Karpas-422 (cell line): ENCODE measurements around the gene PIKFYVE. TPM values are rescaled to one million over a fixed set of nuclear protein-coding genes. Genes with fewer than 3 reads are reported as not detected.
"Not testable (repeated sequence)": the region's sequence is repeated elsewhere in the genome, so short reads cannot be mapped to it uniquely, and the experiment has no call there.

ENCODE experiments used
- DNase-seq: peaks from one replicate; pipeline ENCODE4 v3.0.0-alpha.2; 2015
- H2AFZ ChIP-seq: fragments of 200-600 bp; sonication (generic); 2 replicates; pipeline ENCODE4 v1.6.1; 2014; ENCODE audit warnings: antibody characterized with exemption, low read length, mixed read lengths
- H3K27ac ChIP-seq: fragments of 200-600 bp; sonication (generic); 2 replicates; pipeline ENCODE4 v1.5.1; 2014; ENCODE audit warnings: mild to moderate bottlenecking, low read length, moderate library complexity
- H3K27me3 ChIP-seq: fragments of 200-600 bp; sonication (generic); 2 replicates; pipeline ENCODE4 v1.6.1; 2014; ENCODE audit warnings: low read length, mixed read lengths
- H3K36me3 ChIP-seq: fragments of 200-600 bp; sonication (generic); 2 replicates; pipeline ENCODE4 v1.6.1; 2014; ENCODE audit warnings: low read length, mixed read lengths; ENCODE audit not compliant: insufficient read depth
- H3K4me1 ChIP-seq: fragments of 200-600 bp; sonication (generic); 2 replicates; pipeline ENCODE4 v1.6.1; 2014; ENCODE audit warnings: mild to moderate bottlenecking, low read length, mixed read lengths
- H3K4me2 ChIP-seq: fragments of 200-600 bp; sonication (generic); 2 replicates; pipeline ENCODE4 v1.6.1; 2014; ENCODE audit warnings: low read length, low read depth, mild to moderate bottlenecking; ENCODE audit not compliant: poor library complexity, severe bottlenecking
- H3K4me3 ChIP-seq: fragments of 200-600 bp; sonication (generic); 2 replicates; pipeline ENCODE4 v1.5.1; 2014; ENCODE audit warnings: mild to moderate bottlenecking, antibody characterized with exemption, low read length, mixed read lengths
- H3K79me2 ChIP-seq: fragments of 200-600 bp; sonication (generic); 2 replicates; pipeline ENCODE4 v1.6.1; 2014; ENCODE audit warnings: mild to moderate bottlenecking, low read length, mixed read lengths
- H3K9ac ChIP-seq: fragments of 200-600 bp; sonication (generic); 2 replicates; pipeline ENCODE4 v1.6.0; 2014; ENCODE audit warnings: low read length
- H3K9me2 ChIP-seq: fragments of 200-600 bp; sonication (generic), shearing (Covaris generic); replicated peaks from 2 replicates; pipeline ENCODE4 v1.6.0; 2014; ENCODE audit warnings: mild to moderate bottlenecking, low read length, moderate library complexity; ENCODE audit not compliant: insufficient read depth
- H3K9me3 ChIP-seq: fragments of 300-700, 200-600 bp; sonication (generic); 2 replicates; pipeline ENCODE4 v1.6.1; 2014; ENCODE audit warnings: low read length, mixed read lengths
- H4K20me1 ChIP-seq: fragments of 200-600 bp; sonication (generic); 2 replicates; pipeline ENCODE4 v1.6.1; 2014; ENCODE audit warnings: mild to moderate bottlenecking, antibody characterized with exemption, low read length, low read depth; ENCODE audit not compliant: insufficient read depth
- total RNA-seq: library from RNA; depleted of rRNA; stranded (reverse); fragments of >200 nt; shearing (Covaris generic); gene quantifications from 2 replicates; pipeline ENCODE4 v1.2.3, GENCODE V29; 2014; ENCODE audit warnings: low replicate concordance

The PIKFYVE gene
- total RNA-seq, 1 experiment from 2014 or later: 58.0 TPM

GRCh38 chr2:208352644-208353567 is 86.9 kb downstream of the PIKFYVE start:
- H3K9ac ChIP-seq: no peak overlapping the region
- H2AFZ ChIP-seq: no peak overlapping the region
- no peak overlapping the region for H3K4me3 ChIP-seq
- peaks cover 58% of the 10 kb centered on the region for H3K36me3 ChIP-seq
- H3K27ac ChIP-seq: no peak overlapping the region
- H3K9me3 ChIP-seq: no peaks in the 10 kb centered on the region
- no peak overlapping the region for H3K4me2 ChIP-seq
- no peak for DNase-seq
- H3K79me2 ChIP-seq: no peaks in the 10 kb centered on the region
- H3K4me1 ChIP-seq: no peaks in the 10 kb centered on the region
- no peaks in the 10 kb centered on the region for H4K20me1 ChIP-seq
- H3K27me3 ChIP-seq: no peaks in the 10 kb centered on the region
- no peaks in the 10 kb centered on the region for H3K9me2 ChIP-seq

DNA sequence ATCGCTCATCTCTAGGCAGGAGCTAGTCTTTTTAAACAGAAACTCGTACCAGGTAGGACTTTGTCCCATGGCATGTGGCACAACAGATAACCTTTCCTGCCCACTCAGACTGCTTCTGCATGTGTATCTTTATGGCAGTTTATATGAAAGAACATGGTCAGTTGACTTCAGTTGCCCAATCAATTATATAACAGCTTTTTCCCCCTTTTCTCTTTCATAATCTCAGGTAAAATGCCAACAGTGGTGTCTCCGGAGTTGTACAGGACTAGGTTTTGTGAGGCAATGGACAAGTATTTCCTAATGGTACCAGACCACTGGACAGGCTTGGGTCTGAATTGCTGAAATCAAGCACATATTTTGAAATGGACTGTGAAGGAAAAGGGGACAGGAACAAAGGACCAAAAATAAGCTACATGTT is 88.9 kb downstream of the PIKFYVE start:
- no peak overlapping the region for H3K9ac ChIP-seq
- peaks cover 52% of the 10 kb centered on the region for H3K36me3 ChIP-seq
- no peaks in the 10 kb centered on the region for H3K79me2 ChIP-seq
- no peak overlapping the region for H3K4me3 ChIP-seq
- H4K20me1 ChIP-seq: no peaks in the 10 kb centered on the region
- no peaks in the 10 kb centered on the region for H3K4me1 ChIP-seq
- H3K27ac ChIP-seq: no peak overlapping the region
- no peak for DNase-seq
- H3K9me2 ChIP-seq: no peaks in the 10 kb centered on the region
- H3K27me3 ChIP-seq: no peaks in the 10 kb centered on the region
- H2AFZ ChIP-seq: no peak overlapping the region
- H3K9me3 ChIP-seq: no peaks in the 10 kb centered on the region
- H3K4me2 ChIP-seq: no peak overlapping the region

- H3K4me1 ChIP-seq, H3K27me3 ChIP-seq, H3K4me3 ChIP-seq, H3K9ac ChIP-seq, H3K27ac ChIP-seq, H2AFZ ChIP-seq, H3K9me3 ChIP-seq, H4K20me1 ChIP-seq, H3K4me2 ChIP-seq, H3K79me2 ChIP-seq, H3K9me2 ChIP-seq, DNase-seq: not testable (repeated sequence)
- peaks cover 40% of the 10 kb centered on the region; the same call in 1 of the 2 replicates for H3K36me3 ChIP-seq
Measured at GRCh38 chr2:208356420-208356819, 90.4 kb downstream of the PIKFYVE start.

GRCh38 chr2:208356846-208357574 is 91.0 kb downstream of the PIKFYVE start:
- Histone ChIP-seq H3K36me3 (peaks cover 35% of the 10 kb centered on the region; the same call in 1 of the 2 replicates), H4K20me1 (no peaks in the 10 kb centered on the region), H3K9me3 (no peaks in the 10 kb centered on the region), H2AFZ (no peak overlapping the region), H3K27me3 (no peaks in the 10 kb centered on the region), H3K9me2 (no peaks in the 10 kb centered on the region), H3K9ac (no peak overlapping the region), H3K4me3 (no peak overlapping the region), H3K79me2 (no peaks in the 10 kb centered on the region), H3K27ac (no peak overlapping the region), H3K4me1 (no peaks in the 10 kb centered on the region), H3K4me2 (no peak overlapping the region)
- DNase-seq: no peak

DNA sequence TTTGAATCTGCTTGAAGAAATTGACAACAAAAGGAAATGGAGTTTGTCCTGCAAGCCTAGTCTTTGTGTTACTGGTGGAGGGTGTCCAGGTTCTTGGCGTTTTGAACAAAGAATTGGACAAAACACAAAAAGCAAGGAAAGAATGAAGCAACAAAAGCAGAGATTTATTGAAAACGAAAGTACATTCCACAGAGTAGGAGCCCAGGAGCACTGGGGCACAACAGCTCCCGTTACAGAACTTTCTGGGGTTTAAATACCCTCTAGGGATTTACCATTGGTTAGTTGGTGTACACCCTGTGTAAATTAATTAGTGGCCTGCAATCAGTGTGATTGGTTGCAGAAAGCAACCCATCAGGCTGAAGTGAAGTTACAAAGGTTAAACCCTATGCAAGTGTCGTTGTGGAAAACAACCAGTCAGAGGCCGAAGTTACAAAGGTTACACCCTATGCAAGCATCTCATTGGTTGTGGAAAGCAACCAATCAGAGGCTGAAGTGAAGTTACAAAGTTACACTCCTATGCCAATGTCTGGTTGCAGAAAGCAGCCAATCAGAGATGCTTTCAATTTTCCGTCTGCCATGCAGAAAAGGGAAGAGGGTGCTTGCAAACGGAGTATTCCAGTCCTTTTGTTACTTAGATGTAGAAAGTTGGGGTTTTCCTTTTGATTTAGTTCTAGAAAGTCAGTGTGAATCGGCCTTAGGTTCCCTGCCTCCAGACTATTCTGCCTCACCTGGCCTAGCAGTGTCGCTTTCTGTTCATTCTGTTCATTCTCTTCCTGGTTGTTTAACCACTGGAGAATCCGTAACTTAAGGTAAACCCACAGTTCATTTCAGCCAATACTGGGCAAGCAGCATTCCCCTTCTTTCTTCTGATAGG is 92.9 kb downstream of the PIKFYVE start:
- DNase-seq: no peak

DNA sequence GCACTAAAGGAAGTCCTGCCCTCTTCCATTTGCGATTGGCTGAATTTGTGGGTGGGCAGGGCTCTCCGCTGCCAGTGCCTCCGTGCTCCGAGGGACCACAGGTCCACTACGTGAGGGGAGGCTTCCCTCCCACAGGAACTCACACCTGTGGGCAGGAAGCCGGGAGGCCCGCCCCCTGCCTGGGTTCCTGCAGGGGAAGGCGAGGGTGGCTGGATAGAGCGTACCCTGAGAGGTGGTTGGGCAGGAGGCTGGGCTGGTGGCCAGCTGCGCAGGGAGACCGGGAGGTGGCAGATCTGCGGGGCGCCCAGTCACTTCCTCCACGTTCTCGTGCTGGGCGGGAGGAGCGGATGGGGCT is 93.6 kb downstream of the PIKFYVE start:
- peaks cover 12% of the 10 kb centered on the region; the same call in 1 of the 2 replicates for H3K36me3 ChIP-seq
- no peak overlapping the region for H3K27ac ChIP-seq
- H4K20me1 ChIP-seq: no peaks in the 10 kb centered on the region
- no peaks in the 10 kb centered on the region for H3K9me3 ChIP-seq
- H3K27me3 ChIP-seq: no peaks in the 10 kb centered on the region
- no peaks in the 10 kb centered on the region for H3K9me2 ChIP-seq
- no peak overlapping the region for H2AFZ ChIP-seq
- H3K79me2 ChIP-seq: no peaks in the 10 kb centered on the region
- DNase-seq: no peak
- H3K9ac ChIP-seq: no peak overlapping the region
- no peak overlapping the region for H3K4me2 ChIP-seq
- no peaks in the 10 kb centered on the region for H3K4me1 ChIP-seq
- H3K4me3 ChIP-seq: no peak overlapping the region

More for the DNA sequence above, 92.9 kb downstream of the PIKFYVE start:
- no peaks in the 10 kb centered on the region for H3K27me3 ChIP-seq
- H3K36me3 ChIP-seq: peaks cover 17% of the 10 kb centered on the region; the same call in 1 of the 2 replicates
- H3K9me3 ChIP-seq: no peaks in the 10 kb centered on the region
- H3K4me1 ChIP-seq: no peaks in the 10 kb centered on the region
- no peaks in the 10 kb centered on the region for H3K9me2 ChIP-seq
- H3K79me2 ChIP-seq: no peaks in the 10 kb centered on the region
- H3K4me3 ChIP-seq: no peak overlapping the region
- H4K20me1 ChIP-seq: no peaks in the 10 kb centered on the region
- no peak overlapping the region for H3K27ac ChIP-seq
- H3K4me2 ChIP-seq: no peak overlapping the region
- no peak overlapping the region for H2AFZ ChIP-seq
- H3K9ac ChIP-seq: no peak overlapping the region

DNA sequence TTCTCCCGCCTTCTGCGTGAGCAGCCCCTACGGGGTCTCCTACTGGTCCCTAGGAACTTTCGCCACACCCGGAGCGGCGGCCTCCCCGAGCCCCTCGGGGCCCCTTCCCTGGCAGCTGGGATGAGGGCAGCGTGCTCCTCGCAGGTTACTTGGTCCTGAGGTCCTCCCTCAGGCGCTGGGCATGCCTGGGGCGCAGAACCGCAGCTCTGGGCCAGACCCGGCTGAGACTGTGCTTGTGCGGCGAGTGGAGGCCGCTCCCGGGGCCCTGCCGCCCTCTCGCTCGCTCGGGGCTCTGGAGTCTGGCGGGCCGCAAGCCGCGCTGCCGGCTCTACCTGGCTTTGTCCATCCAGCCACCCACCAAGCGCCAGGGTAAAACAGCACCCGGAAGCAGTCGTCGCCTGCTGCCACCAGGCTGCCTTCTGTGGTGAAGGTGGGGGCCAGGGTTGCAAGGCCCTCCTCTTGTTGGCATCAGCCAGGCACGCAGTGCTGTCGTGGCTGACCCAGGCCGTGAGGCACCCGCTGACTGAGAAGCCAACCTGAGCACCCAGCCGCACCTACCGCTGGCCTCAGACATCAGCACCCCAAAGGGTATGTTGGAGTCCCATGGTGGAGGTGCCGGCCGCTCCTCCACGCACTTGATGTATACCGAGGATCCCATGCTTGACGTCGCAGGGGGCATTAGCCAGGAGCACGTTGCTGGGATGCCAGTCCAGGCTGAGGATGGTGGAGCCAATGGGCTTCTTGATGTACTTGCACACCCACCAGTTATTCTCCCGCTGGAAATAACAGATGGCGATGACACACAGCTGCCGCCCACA is 94.4 kb downstream of the PIKFYVE start:
- Histone ChIP-seq H3K27me3 (no peaks in the 10 kb centered on the region), H3K79me2 (no peaks in the 10 kb centered on the region), H3K4me2 (no peak overlapping the region), H3K9ac (no peak overlapping the region), H2AFZ (no peak overlapping the region), H3K9me2 (no peaks in the 10 kb centered on the region), H3K27ac (no peak overlapping the region), H3K4me3 (no peak overlapping the region), H4K20me1 (no peaks in the 10 kb centered on the region), H3K4me1 (no peaks in the 10 kb centered on the region), H3K36me3 (peaks cover 5% of the 10 kb centered on the region; the same call in 1 of the 2 replicates), H3K9me3 (peaks cover 4% of the 10 kb centered on the region)
- no peak for DNase-seq
